Type B pancreatic cell (in vitro differentiated cells): ENCODE data around the gene FKBP1A. TPM values are rescaled to one million over a fixed set of nuclear protein-coding genes. Genes with fewer than 3 reads are reported as not detected.
A peak's percentile ranks its signal among the peaks of the same experiment; 100 is the strongest.

Experiments
- DNase-seq: peaks from one replicate; pipeline ENCODE4 v3.0.0; 2021; ENCODE audit warnings: mixed read lengths; ENCODE audit not compliant: unreplicated experiment; ENCODE audit errors: extremely low spot score
- H3K27ac Mint-ChIP-seq: 2 replicates; pipeline ENCODE4 v1.8.0; 2021; ENCODE audit warnings: mild to moderate bottlenecking, mixed read lengths
- H3K27me3 Mint-ChIP-seq: 2 replicates; pipeline ENCODE4 v1.8.0; 2021; ENCODE audit warnings: mixed read lengths
- H3K36me3 Mint-ChIP-seq: 2 replicates; pipeline ENCODE4 v1.8.0; 2021; ENCODE audit warnings: mixed read lengths
- H3K4me1 Mint-ChIP-seq: one replicate; pipeline ENCODE4 v1.8.0; 2021; ENCODE audit warnings: mixed read lengths; ENCODE audit not compliant: unreplicated experiment
- H3K4me3 Mint-ChIP-seq: 2 replicates; pipeline ENCODE4 v1.8.0; 2021; ENCODE audit warnings: mild to moderate bottlenecking, mixed read lengths
- H3K9me3 Mint-ChIP-seq: 2 replicates; pipeline ENCODE4 v1.8.0; 2021; ENCODE audit warnings: mixed read lengths
- CTCF ChIP-seq: fragments of 200-600 bp; sonication (generic); conservative IDR thresholded peaks from 2 replicates; pipeline ENCODE4 v1.5.0; 2021; ENCODE audit warnings: antibody characterized with exemption, mild to moderate bottlenecking
- total RNA-seq: library from RNA; stranded (reverse); gene quantifications from 2 replicates; pipeline ENCODE4 v1.2.1, GENCODE V29; 2021; ENCODE audit warnings: low replicate concordance

Gene FKBP1A
- total RNA-seq, 1 donor from 2014 or later: 149 TPM

DNA sequence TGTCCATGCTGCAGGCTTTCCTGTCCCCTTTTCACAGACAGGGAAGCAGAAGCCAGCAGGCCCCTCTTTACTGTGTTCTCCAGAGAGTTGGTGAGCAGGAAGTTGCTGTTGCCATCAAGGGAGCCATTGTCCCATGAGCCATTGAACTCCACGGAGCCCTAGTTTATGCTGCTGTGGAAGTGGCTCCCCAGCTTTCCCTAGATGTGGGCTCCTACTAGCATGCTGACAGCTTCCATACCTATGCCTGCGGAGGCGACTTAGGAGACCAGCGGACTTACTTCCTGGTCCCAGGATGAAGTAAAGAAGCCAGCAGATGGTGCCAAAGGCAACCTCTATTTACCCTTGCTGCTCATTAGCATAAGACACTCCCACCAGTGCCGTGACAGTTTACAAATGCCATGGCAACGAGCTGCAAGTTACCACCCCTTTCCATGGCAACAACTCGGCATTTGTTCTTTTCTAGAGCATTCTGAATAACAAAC is 30.8 kb upstream of the FKBP1A start:
- Mint-ChIP-seq H3K27me3 (peaks cover 18% of the 10 kb centered on the region), H3K4me3 (no peak overlapping the region), H3K27ac (no peak overlapping the region), H3K9me3 (no peaks in the 10 kb centered on the region), H3K36me3 (no peaks in the 10 kb centered on the region), H3K4me1 (peaks cover 4% of the 10 kb centered on the region)
- TF ChIP-seq CTCF: peak; percentile 52
- DNase-seq: no peak

DNA sequence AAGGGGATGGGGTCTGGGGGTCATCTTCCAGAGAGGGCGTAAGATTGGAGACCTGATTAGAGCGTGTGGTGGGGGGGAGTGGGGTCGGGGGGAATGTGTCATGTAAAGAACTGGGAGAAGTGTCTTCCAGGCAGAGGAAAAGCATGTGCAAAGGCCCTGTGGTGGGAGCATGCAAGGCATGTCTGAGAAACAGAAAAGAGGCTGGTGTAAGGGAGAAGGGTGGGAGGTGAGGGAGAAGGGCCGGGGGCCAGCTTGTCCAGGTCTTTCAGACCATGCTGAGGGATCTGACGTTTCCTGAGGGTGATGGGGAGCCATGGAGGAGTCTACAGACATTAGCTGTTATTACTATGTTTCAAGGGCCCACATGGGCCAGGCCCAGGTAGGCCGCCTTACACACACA is 30.4 kb upstream of the FKBP1A start:
- H3K36me3 Mint-ChIP-seq: no peaks in the 10 kb centered on the region
- peaks cover 4% of the 10 kb centered on the region for H3K4me1 Mint-ChIP-seq
- no peak overlapping the region for H3K27ac Mint-ChIP-seq
- H3K27me3 Mint-ChIP-seq: peaks cover 19% of the 10 kb centered on the region
- H3K4me3 Mint-ChIP-seq: no peak overlapping the region
- TF ChIP-seq CTCF: no peak
- DNase-seq: no peak
- no peaks in the 10 kb centered on the region for H3K9me3 Mint-ChIP-seq

GRCh38 chr20:1422753-1423152 is 29.9 kb upstream of the FKBP1A start:
- no peaks in the 10 kb centered on the region for H3K36me3 Mint-ChIP-seq

GRCh38 chr20:1420066-1420465 is 27.2 kb upstream of the FKBP1A start:
- H3K27ac Mint-ChIP-seq: no peak overlapping the region
- H3K27me3 Mint-ChIP-seq: peaks cover 38% of the 10 kb centered on the region
- no peaks in the 10 kb centered on the region for H3K4me1 Mint-ChIP-seq
- no peaks in the 10 kb centered on the region for H3K36me3 Mint-ChIP-seq
- no peak for TF ChIP-seq CTCF
- H3K9me3 Mint-ChIP-seq: no peaks in the 10 kb centered on the region
- no peak overlapping the region for H3K4me3 Mint-ChIP-seq
- no peak for DNase-seq

More at GRCh38 chr20:1422753-1423152, 29.9 kb upstream of the FKBP1A start:
- no peak overlapping the region for H3K4me3 Mint-ChIP-seq
- H3K27me3 Mint-ChIP-seq: peaks cover 22% of the 10 kb centered on the region
- H3K27ac Mint-ChIP-seq: no peak overlapping the region
- no peak for TF ChIP-seq CTCF
- no peak for DNase-seq
- no peaks in the 10 kb centered on the region for H3K9me3 Mint-ChIP-seq
- peaks cover under 1% of the 10 kb centered on the region for H3K4me1 Mint-ChIP-seq

- H3K36me3 Mint-ChIP-seq: no peaks in the 10 kb centered on the region
- DNase-seq: no peak
- no peaks in the 10 kb centered on the region for H3K4me1 Mint-ChIP-seq
- no peak for TF ChIP-seq CTCF
- H3K9me3 Mint-ChIP-seq: no peaks in the 10 kb centered on the region
- H3K27ac Mint-ChIP-seq: no peak overlapping the region
- no peak overlapping the region for H3K4me3 Mint-ChIP-seq
- H3K27me3 Mint-ChIP-seq: peaks cover 48% of the 10 kb centered on the region
These were observed 25.5 kb upstream of the FKBP1A start for GRCh38 chr20:1418350-1418749.

DNA sequence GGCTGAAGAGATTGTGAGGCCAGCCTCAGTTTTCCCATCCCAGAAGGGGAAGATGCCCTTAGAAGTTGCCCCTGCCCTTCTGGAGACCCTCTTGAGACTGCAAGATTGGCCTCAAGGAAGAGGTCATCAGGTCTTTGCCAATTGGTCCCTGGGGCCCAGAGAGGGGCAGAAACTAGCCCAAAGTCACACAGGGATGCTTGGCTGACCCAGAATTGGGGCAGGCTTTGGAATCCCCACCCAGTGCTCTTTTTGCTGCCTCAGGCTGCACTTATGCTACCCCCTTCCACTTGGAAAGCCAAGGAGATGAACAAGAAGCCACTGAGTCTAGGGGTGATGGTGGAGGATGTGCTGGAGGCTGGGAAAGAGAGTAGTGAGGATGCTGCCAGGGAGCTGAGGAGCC is 24.9 kb upstream of the FKBP1A start:
- Mint-ChIP-seq H3K9me3 (no peaks in the 10 kb centered on the region), H3K4me3 (no peak overlapping the region), H3K27me3 (peaks cover 48% of the 10 kb centered on the region), H3K4me1 (no peaks in the 10 kb centered on the region), H3K36me3 (no peaks in the 10 kb centered on the region), H3K27ac (no peak overlapping the region)
- DNase-seq: no peak
- TF ChIP-seq CTCF: no peak
